HG02973 (cell line): ENCODE results near the gene H2BK1.

Source experiments
- ATAC-seq: cut with Tn5 transposase; IDR thresholded peaks from one replicate; pipeline ENCODE4 v1.9.1; 2021; ENCODE audit warnings: moderate library complexity; ENCODE audit not compliant: unreplicated experiment

H2BK1 gene

GRCh38 chr7:151232917-151233701 is 22.8 kb upstream of the H2BK1 start:
- ATAC-seq: peak; percentile 36

DNA sequence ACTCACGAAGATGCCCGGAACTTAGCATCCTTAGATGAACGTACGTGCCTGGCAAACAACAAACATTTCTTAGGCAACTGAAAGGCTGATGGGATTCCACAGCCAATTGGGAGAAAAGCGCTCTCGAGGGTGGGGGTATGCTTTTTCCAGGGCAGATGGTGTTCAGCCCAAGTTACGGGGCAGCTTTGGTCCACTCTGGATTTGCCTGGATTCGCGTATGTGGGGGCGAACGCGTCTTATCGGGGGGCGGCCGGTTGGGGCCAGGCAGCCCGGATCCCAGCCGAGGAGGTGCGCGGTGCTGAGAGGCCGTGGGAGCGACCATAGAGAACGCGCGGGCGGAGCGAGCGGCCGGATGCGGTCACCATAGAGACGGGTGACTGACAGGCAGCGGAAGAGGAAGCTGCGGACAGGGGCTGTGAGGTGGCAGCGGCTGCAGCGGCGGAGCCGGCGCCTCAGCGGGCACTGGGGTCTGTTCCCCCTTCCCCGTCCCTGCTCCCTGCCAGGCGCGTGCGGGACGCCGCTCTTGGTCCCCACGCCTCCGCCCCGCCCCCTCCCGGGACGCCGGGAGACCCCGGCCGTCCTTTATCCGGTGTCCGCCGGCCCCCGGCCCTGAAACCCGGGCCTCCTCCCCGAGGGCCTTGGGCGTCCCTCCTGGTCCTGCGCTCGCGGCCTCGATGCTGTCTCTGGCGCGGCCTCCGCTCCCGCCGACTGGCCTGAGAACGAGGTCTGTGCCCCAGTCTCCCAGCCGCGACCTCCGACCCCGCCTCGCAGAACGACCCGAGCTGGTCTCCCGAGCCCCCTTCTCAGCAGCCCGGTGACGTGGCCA is 22.0 kb upstream of the H2BK1 start, which contains the start of gene CHPF2:
TSS of gene CHPF2 (plus strand) at position 393 of the 826 bp plus-strand sequence. CDS start 1,529 bp downstream, outside the sequence.
- ATAC-seq: peak; percentile 96

DNA sequence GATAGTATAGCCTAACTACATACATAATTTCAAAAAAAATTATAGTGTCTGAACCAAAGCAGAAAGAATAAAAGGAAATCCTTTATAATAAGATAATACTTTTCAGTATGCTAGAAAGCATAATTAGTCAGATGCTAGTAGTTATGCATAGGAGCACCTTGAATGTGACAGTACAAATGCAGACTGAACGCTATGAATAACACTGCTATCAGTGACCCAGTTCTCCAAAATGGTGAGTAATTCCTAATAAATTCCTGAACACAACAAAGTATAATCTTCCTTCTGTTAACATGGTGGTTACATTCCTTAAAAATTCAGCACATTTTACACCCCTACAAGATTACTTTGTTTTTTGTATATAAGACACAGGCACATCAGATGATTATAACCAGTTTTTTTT is 20.8 kb upstream of the H2BK1 start:
- ATAC-seq: no peak

- ATAC-seq: no peak
Measured at GRCh38 chr7:151229249-151229648, 19.0 kb upstream of the H2BK1 start.

- ATAC-seq: no peak
Measured at GRCh38 chr7:151228024-151228866, 18.0 kb upstream of the H2BK1 start.

DNA sequence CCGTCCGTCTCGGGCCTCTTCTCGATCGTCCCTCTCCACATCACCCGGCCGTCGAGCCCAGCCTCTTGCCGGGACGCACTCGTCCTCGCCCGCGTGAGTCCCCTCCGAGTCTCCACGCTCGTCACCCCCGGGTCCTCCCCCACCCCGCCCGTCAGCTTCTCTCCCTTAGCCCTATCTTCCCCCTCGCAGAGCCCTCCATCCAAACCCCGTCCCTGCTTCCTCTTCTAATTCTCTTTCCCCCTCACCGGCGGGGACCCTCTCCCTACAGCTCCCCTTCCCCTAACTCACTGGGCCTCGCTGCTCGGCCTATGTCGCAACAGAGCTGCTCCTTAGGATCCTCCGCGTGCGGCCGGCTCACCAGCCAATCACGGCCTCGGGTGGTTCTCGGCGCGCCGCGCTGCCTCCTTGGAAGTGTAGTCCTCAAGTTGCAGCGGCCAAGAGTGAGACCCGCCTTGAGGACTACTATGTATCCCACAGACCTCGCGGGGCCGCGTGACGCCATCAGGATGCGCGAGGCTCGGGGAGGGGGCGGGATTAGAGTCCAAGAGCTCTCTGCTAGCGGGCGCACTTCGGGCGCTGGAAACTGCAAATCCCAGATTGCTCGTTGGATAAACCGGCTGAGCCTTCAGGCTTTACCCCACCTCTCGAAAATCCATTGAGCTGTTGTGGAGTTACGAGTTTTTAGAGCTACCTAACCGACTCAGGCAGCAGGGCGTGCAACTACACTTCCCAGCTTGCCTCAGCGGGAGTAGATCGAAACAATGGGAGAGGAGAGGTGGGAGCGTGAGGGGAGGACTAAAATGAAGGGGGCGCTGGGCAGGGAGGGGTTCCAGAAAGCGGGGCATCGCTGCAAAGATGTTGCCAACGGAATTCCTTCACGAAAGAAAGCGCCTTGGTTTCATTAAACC is 16.8 kb upstream of the H2BK1 start, which contains the start of gene ABCF2:
TSS of gene ABCF2 (minus strand) at position 331 of the 908 bp plus-strand sequence. CDS start 747 bp downstream, outside the sequence.
- ATAC-seq: peak; percentile 99

GRCh38 chr7:151226560-151226874 is 16.2 kb upstream of the H2BK1 start:
- no peak for ATAC-seq

DNA sequence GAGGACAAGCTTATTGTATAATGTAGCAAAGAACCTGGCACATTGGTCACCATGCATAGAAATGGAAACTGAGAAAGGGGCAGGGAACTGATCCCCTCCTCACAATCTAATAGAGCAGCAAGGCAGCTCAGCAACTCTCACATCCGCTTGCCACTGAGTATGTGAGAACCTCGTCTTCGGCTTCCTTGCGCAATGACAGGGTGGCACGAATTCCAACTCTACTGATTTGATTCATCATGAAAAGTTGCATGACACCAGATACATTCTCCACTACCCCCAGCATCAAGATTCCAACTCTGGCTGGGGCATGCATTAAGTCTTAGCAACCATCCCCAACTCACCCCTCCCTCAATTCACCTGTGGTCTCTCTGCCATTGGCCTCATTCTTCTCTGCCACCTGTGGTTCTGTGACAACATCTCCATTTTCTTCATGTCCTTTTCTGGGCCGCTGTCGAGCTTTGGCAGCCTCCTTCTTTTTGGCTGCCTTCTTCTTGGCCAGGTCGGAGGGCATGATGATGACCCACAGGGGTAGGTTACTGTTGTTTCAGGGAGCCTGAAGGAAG is 15.7 kb upstream of the H2BK1 start:
- no peak for ATAC-seq

DNA sequence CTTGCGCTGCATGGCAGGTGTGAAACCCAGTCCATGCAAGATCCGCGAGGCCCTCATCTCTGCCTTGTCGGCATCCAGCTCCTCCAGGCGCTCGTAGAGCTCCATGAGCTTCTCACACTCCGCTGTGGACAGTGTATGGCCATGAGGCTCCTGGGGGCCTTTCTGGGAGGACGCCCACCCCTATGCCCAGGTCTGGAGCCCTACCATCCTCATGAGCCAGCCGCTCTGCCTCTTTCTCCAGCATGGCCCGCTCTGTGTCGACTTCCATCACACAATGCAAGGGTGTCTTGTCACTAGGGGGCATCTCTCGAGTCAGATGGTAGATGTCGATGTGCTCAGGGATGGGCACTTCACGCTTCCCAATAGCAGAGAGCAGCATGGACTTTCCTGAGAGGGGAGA is 13.4 kb upstream of the H2BK1 start:
- no peak for ATAC-seq

DNA sequence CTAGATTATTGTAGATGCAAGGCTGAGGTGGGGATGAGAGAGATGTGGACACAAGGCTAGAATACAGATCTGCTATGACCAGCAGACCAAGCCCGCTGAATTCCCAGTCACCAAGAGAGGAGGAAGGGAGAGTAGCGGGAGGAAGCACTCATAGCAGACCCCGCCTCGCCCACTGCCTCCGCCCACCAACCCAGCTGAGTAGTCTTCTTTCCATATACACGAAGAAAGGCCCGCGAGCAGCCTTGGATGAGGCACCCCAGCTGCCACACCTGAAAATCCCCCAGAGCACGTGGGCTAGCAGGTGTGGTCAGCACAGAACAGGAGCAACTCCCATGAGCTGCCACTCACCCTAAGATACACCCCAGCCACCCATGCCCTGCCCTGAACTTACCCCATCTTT is 7.9 kb upstream of the H2BK1 start:
- ATAC-seq: no peak

DNA sequence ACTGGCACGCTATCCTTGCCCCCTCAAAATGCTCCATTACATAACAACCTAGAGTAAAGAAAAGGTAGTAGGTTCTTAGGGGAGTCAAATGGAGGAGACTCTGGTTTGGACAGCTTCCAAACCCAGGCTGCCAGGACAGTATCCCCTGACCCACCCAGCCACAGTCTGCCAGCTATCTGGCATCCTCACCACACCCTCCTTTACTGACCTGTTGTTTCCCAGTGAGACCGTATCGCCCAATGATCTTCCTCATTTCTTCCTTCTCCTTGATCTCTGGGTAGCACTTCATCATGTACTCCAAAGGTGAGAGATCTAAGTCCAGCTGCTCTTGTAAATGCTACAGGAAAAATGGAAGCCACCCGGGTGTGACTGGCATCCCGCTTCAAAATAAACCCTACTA is 5.1 kb upstream of the H2BK1 start:
- ATAC-seq: no peak

DNA sequence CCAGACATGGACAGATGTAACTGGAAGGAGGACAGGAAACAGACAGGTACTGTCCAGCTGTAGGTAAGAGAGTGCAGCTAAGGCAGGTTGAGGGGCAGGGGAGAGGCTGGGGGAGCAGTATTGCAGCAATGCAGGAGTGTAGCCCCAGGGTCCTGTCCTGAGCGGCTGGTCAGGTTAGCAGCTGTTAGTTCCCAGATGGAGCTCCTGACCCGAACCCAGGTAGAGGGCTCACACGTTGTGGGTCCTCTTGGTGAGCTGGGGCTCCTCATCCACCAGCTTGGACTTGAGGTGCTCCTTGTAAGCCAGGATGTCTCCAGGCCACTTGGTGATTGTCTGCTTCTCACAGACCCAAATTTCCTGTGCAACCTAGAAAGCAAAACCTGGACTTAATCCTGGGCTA is 3.5 kb upstream of the H2BK1 start:
- ATAC-seq: no peak

DNA sequence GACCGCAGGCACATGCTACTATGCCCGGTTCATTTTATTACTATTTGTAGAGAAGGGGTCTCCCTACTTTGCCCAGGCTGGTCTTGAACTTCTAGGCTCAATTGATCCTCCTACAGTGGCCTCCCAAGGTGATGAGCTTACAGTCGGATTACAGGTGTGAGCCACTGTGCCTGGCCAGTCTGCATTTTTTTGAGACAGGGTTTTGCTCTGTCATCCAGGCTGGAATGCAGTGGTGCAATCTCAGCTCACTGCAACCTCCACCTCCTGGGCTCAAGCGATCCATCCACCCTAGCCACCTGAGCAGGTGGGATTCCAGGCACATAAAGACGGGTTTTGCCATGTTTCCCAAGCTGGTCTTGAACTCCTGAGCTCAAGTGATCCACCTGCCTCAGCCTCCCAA is 2.3 kb upstream of the H2BK1 start:
- ATAC-seq: no peak

DNA sequence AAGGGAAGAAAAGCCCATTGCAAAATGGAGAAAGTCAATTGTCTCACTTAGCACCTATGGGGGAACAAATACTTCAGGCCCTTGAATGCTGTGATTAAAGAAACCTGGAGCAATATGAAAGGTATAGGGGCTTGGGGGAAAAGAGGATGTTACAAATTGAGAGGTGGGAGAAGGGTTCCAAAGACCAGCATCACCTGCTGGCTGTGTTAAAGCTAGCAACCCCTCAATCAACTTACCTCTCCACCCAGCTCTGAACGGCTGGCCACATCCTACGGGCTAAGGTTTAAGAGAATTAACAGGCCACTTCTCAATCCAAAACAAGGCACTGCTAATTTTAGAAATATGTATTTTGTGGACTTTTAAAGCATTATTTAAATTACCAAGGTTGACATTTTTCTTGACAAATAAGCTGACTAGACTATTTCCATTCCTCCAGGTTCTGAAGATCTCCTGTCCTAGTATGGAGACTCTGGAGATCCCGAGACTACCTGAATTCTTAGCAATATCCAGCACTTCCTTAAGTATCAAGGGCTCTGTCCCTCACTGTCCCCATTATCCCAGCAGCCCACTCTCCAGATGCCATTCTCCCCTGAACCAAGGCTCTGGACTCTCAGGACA is 976 bp upstream of the H2BK1 start:
- no peak for ATAC-seq

GRCh38 chr7:151209588-151209987 is 700 bp downstream of the H2BK1 start:
- ATAC-seq: no peak

GRCh38 chr7:151208253-151208862 is 1.9 kb downstream of the H2BK1 start:
- ATAC-seq: no peak

- no peak for ATAC-seq
Measured at GRCh38 chr7:151207804-151208203, 2.5 kb downstream of the H2BK1 start.

DNA sequence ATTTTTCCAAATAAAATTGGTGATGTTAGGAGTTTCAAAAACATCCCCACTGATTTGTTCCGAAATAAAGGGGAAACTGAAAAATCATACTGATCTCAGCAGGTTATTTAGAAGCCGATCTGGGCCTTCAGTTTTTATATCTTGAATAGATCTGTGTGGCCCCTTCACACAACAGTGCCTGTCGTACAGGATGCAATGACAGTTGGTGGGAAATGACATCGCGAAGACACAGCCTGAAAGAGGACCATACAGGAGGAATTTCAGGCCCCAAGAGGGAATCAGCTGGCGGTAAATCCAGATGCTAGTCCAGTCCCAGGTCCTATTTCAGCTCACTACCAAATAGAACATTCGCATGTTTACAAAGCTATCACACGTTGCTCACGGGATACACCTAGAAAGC is 3.0 kb downstream of the H2BK1 start:
- ATAC-seq: no peak

DNA sequence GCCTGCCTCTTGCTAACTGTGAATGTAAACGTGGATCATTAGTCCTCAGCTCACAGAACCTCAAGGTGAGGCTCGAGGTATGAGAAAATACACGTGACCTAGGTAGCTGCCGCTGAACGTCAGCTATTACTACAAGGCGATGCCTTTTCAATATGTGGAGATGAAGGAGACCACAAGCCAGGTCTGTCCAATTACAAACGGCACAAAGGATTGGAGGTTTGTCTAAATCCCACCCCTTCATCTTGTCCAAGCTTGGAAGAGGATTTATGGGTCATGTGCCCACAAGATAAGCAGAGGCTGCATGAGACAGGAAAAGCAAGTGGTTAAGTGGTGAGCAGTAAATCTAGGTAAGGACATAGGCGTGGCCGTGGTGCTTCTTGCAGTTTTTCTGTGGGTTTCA is 3.4 kb downstream of the H2BK1 start:
- ATAC-seq: no peak
